H1 (cell line): ENCODE measurements around the gene PTPRG. TPM values are rescaled to one million over a fixed set of nuclear protein-coding genes. Genes with fewer than 3 reads are reported as not detected.

Experiments used
- BRCA1 ChIP-seq: IDR thresholded peaks from 2 replicates; pipeline ENCODE4 v1.6.1; 2012; ENCODE audit warnings: low read depth, low read length, improper control_type of control experiment
- polyA plus RNA-seq, 7 experiments: library from polyadenylated mRNA; depleted of rRNA in 3 of 7; stranded (reverse) in 5 of 7; unstranded in 2 of 7; fragments of >200 nt in 5 of 7; fragments of 200-250 nt in 2 of 7; gene quantifications; 1 replicate in 5 of 7; 2 replicates in 1 of 7; 4 replicates in 1 of 7; pipeline versions ENCODE4 v1.2.1 to v1.2.3, GENCODE V29; 2011 to 2013; ENCODE audit warnings: missing spikeins in 2 of 7, mixed read lengths in 2 of 7
- total RNA-seq: library from RNA; stranded (reverse); fragmentation: NEBNext Ultra II Directional; extraction: Animal tissue kit (Norgen Biotek cat#: 25700); gene quantifications from 2 replicates; pipeline ENCODE4 v1.2.1, GENCODE V29; 2021

The PTPRG gene
- total and polyA plus RNA-seq, 2 of the 8 experiments (the other 6 are each of a cell fraction or from before 2014, with no cell fraction given), result 23.3 to 96.2 TPM

GRCh38 chr3:62041681-62042080 is 480.3 kb downstream of the PTPRG start (continued):
- no peak for TF ChIP-seq BRCA1
